Osteocyte (in vitro differentiated cells): Measurements from ENCODE around the gene CTNNA2. TPM values are rescaled to one million over a fixed set of nuclear protein-coding genes. Genes with fewer than 3 reads are reported as not detected.

Experiments
- DNase-seq: peaks from one replicate; pipeline ENCODE4 v3.0.0; 2021; ENCODE audit warnings: mixed read lengths; ENCODE audit not compliant: unreplicated experiment; ENCODE audit errors: extremely low spot score
- H3K27ac Mint-ChIP-seq: one replicate; pipeline ENCODE4 v1.8.0; 2021; ENCODE audit warnings: mild to moderate bottlenecking, mixed read lengths; ENCODE audit not compliant: unreplicated experiment
- H3K27me3 Mint-ChIP-seq: one replicate; pipeline ENCODE4 v1.8.0; 2021; ENCODE audit warnings: mixed read lengths; ENCODE audit not compliant: unreplicated experiment
- H3K36me3 Mint-ChIP-seq: one replicate; pipeline ENCODE4 v1.8.0; 2021; ENCODE audit warnings: mixed read lengths; ENCODE audit not compliant: unreplicated experiment
- H3K4me1 Mint-ChIP-seq: one replicate; pipeline ENCODE4 v1.8.0; 2021; ENCODE audit warnings: mixed read lengths; ENCODE audit not compliant: unreplicated experiment
- H3K4me3 Mint-ChIP-seq: one replicate; pipeline ENCODE4 v1.8.0; 2021; ENCODE audit warnings: mild to moderate bottlenecking, moderate library complexity, mixed read lengths; ENCODE audit not compliant: unreplicated experiment
- H3K9me3 Mint-ChIP-seq: one replicate; pipeline ENCODE4 v1.8.0; 2021; ENCODE audit warnings: mixed read lengths; ENCODE audit not compliant: unreplicated experiment
- total RNA-seq: library from RNA; stranded (reverse); gene quantifications from 2 replicates; pipeline ENCODE4 v1.2.1, GENCODE V29; 2021
- TF ChIP-seq, protein P1 (sequence below): fragments of 200-600 bp; sonication (generic); IDR thresholded peaks from 2 replicates; pipeline ENCODE4 v1.5.0; 2021; ENCODE audit warnings: antibody characterized with exemption, mild to moderate bottlenecking, moderate library complexity

The CTNNA2 gene
- total RNA-seq, 1 donor from 2014 or later, result not detected

DNA sequence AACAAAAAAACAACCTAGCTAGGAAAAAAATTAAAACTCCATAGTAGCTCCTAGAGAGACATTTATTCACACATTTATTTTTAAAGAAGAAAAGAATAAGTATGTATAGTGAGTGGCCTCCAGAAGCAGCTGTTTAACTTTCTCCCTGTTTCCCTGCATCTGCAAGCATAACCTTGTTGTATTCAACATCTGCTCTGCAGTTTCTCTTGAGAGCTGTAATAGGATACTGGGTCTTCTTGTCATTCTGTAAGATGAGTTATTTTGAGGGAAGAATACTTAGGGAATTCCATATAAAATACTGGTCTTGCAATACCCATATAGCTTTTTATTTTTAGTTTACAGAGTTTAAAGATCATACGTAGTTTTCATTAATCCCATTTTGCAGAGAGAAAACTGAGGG is 545.1 kb downstream of the CTNNA2 start:
- H3K36me3 Mint-ChIP-seq, result no peaks in the 10 kb centered on the region
- no peak overlapping the region for H3K4me3 Mint-ChIP-seq
- H3K4me1 Mint-ChIP-seq, result no peaks in the 10 kb centered on the region
- H3K9me3 Mint-ChIP-seq, result peaks cover 11% of the 10 kb centered on the region
- DNase-seq, result no peak
- TF ChIP-seq, protein P1, sequence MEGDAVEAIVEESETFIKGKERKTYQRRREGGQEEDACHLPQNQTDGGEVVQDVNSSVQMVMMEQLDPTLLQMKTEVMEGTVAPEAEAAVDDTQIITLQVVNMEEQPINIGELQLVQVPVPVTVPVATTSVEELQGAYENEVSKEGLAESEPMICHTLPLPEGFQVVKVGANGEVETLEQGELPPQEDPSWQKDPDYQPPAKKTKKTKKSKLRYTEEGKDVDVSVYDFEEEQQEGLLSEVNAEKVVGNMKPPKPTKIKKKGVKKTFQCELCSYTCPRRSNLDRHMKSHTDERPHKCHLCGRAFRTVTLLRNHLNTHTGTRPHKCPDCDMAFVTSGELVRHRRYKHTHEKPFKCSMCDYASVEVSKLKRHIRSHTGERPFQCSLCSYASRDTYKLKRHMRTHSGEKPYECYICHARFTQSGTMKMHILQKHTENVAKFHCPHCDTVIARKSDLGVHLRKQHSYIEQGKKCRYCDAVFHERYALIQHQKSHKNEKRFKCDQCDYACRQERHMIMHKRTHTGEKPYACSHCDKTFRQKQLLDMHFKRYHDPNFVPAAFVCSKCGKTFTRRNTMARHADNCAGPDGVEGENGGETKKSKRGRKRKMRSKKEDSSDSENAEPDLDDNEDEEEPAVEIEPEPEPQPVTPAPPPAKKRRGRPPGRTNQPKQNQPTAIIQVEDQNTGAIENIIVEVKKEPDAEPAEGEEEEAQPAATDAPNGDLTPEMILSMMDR, result no peak
- no peaks in the 10 kb centered on the region for H3K27me3 Mint-ChIP-seq
- no peak overlapping the region for H3K27ac Mint-ChIP-seq

DNA sequence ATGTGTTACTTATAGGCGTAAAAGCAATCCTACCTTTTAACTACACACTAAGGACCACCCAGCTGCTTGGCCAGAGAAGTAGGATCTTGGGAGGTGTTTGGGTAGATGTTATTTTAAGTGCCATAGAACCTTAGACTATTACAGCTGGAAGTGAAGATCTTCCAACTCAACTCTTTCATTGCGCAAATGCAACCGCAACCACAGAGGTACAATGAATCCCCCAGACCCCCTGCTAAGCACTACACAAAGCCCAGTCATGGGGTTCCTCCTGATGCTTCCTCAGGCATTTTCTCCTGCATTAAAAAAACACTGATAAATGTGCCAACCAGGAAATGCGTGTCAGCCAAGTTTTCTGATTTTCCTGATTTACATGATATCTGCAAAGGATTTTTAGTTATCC is 545.7 kb downstream of the CTNNA2 start:
- no peak for DNase-seq
- Mint-ChIP-seq H3K36me3 (no peaks in the 10 kb centered on the region), H3K4me3 (no peak overlapping the region), H3K4me1 (no peaks in the 10 kb centered on the region), H3K27me3 (no peaks in the 10 kb centered on the region), H3K27ac (no peak overlapping the region), H3K9me3 (peaks cover 11% of the 10 kb centered on the region)
- TF ChIP-seq, protein P1, result no peak

DNA sequence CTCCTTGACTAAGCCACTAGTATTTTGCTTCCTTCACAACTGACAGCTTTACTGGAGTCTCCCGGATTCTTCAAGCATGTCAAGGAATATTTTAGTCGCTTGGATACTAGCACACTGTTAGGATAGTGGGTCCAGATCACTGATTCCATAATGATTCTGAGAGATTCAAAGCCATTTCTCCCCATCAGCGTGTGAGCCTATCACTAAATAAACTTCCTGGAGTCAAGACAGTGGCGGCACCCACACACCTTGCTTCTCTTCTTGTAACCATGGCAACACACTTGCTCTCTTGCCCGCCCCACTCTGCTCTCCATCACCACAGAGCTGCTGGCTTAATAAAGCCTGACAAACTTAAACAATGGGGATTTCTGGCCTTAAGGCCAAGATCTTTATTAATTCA is 546.6 kb downstream of the CTNNA2 start:
- Mint-ChIP-seq H3K9me3 (peaks cover 11% of the 10 kb centered on the region), H3K27me3 (no peaks in the 10 kb centered on the region), H3K4me1 (no peaks in the 10 kb centered on the region), H3K4me3 (no peak overlapping the region), H3K27ac (no peak overlapping the region), H3K36me3 (no peaks in the 10 kb centered on the region)
- no peak for DNase-seq
- TF ChIP-seq, protein P1, result no peak

DNA sequence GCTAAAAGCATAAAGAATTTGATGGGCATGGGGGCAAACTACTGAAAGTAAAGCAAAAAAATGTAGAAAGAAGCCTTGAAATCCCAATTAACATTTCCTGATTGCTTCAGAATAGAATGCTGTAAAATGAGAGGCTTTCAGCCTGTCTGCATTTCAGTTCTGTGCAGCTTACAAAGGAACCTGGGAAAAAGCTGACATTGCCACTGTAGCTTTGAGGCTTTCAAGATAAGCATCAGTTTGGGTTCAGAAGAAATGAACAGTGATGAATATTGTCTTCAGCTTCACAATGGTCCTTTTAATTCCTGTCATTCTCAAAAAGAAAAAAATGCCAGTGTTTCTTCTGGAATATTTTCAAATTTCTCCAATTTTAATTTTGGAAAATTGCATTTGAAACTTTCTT is 549.0 kb downstream of the CTNNA2 start:
- no peak for DNase-seq
- Mint-ChIP-seq H3K36me3 (no peaks in the 10 kb centered on the region), H3K4me3 (no peak overlapping the region), H3K27me3 (no peaks in the 10 kb centered on the region), H3K9me3 (peaks cover 4% of the 10 kb centered on the region), H3K4me1 (no peaks in the 10 kb centered on the region), H3K27ac (no peak overlapping the region)
- TF ChIP-seq, protein P1, result no peak

DNA sequence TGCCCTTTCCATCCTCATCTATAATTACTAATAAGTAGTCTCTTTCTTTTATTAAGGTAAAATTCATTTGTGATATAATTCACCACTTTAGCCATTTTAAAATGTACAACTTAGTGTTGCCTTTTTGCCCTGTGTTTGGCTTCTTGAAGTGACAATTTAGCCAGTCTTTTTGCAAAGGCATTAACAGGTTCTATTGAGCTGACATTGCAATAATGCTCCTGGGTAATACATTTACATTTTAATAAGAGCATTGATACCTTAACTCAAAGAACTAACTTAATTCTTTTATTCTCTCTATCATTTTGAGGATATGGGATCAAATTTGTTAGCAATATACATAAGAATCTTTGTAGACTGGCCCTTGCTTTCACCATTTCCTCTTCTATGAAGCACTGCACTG is 549.4 kb downstream of the CTNNA2 start:
- Mint-ChIP-seq H3K4me3 (no peak overlapping the region), H3K9me3 (peaks cover 4% of the 10 kb centered on the region), H3K27me3 (no peaks in the 10 kb centered on the region), H3K4me1 (no peaks in the 10 kb centered on the region), H3K36me3 (no peaks in the 10 kb centered on the region), H3K27ac (no peak overlapping the region)
- TF ChIP-seq, protein P1, result no peak
- DNase-seq, result no peak
